SJCRH30 (cell line): ENCODE data around the gene FHIT. TPM values are rescaled to one million over a fixed set of nuclear protein-coding genes. Genes with fewer than 3 reads are reported as not detected.
A peak's percentile ranks its signal among the peaks of the same experiment; 100 is the strongest.
"Not testable (repeated sequence)": the region's sequence is repeated elsewhere in the genome, so short reads cannot be mapped to it uniquely, and the experiment has no call there.

ENCODE experiments used
- DNase-seq, 2 experiments: peaks; one replicate each; pipeline ENCODE4 v3.0.0-alpha.2; 2015 to 2020
- H3K27ac ChIP-seq: fragments of 250-450 bp; sonication (Bioruptor Pico); 2 replicates; pipeline ENCODE4 v1.5.1; 2020; ENCODE audit warnings: mild to moderate bottlenecking, moderate library complexity
- H3K27me3 ChIP-seq: fragments of 250-450 bp; sonication (Bioruptor Pico); 2 replicates; pipeline ENCODE4 v1.5.1; 2020; ENCODE audit warnings: mild to moderate bottlenecking, moderate library complexity
- H3K36me3 ChIP-seq: fragments of 250-450 bp; sonication (Bioruptor Pico); 2 replicates; pipeline ENCODE4 v1.5.1; 2020; ENCODE audit warnings: mild to moderate bottlenecking, moderate library complexity
- H3K4me1 ChIP-seq: fragments of 250-450 bp; sonication (Bioruptor Pico); 2 replicates; pipeline ENCODE4 v1.5.1; 2020; ENCODE audit warnings: mild to moderate bottlenecking, moderate library complexity
- H3K4me3 ChIP-seq: fragments of 250-450 bp; sonication (Bioruptor Pico); 2 replicates; pipeline ENCODE4 v1.5.1; 2020; ENCODE audit warnings: mild to moderate bottlenecking, moderate library complexity
- H3K9me3 ChIP-seq: fragments of 250-450 bp; sonication (Bioruptor Pico); replicated peaks from 2 replicates; pipeline ENCODE4 v1.5.1; 2020; ENCODE audit warnings: mild to moderate bottlenecking, moderate library complexity
- total RNA-seq: library from RNA; depleted of rRNA; stranded (reverse); fragments of >200 nt; shearing (Covaris generic); gene quantifications from 2 replicates; pipeline ENCODE4 v1.2.3, GENCODE V29; 2014

FHIT gene
- total RNA-seq, 1 experiment from 2014 or later: 2.2 TPM

DNA sequence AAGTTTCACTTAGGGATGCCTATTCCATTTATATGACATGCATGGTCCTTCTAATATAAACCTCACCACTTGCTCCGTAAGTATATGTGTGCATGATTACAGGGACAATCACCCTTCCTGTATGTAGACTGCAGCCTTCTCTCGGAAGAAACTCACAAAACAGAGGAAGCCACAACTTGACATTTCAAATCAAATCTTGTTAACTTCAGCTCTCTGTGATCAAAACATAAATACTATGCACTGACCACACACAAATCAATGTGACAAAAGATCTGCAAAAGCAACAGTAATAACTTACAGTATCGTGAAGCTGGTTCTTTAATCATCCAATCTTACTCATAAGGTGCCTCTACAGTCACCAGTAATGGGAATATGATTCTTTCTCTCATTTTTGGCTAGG, 50.2 kb downstream of the FHIT start:
- no peaks in the 10 kb centered on the region for H3K36me3 ChIP-seq
- H3K9me3 ChIP-seq: no peaks in the 10 kb centered on the region
- no peak for DNase-seq
- H3K27ac ChIP-seq: no peak overlapping the region
- no peaks in the 10 kb centered on the region for H3K4me1 ChIP-seq
- H3K4me3 ChIP-seq: no peak overlapping the region
- H3K27me3 ChIP-seq: no peaks in the 10 kb centered on the region

DNA sequence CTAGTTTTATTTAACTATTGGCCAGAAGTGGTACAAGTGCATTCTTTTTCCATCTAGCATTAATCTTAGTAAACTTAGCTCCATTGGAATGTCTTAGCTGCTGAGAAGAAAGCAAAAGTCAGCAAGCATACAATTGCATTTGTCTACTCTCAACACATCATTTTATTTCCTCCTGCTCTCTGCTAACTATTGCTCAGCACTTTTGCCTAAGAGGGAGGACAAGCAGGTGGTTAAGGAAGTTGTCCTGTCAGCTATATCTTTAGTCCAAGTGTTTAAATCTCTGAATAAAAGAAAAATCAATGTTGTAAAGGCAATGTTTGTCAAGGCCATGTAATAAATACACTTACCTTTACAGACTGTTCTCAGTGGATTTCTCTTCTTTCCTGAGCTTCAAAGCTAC, 51.0 kb downstream of the FHIT start:
- H3K9me3 ChIP-seq: no peaks in the 10 kb centered on the region
- DNase-seq: no peak
- no peaks in the 10 kb centered on the region for H3K4me1 ChIP-seq
- no peak overlapping the region for H3K27ac ChIP-seq
- H3K36me3 ChIP-seq: no peaks in the 10 kb centered on the region
- H3K27me3 ChIP-seq: no peaks in the 10 kb centered on the region
- H3K4me3 ChIP-seq: no peak overlapping the region

- no peak for DNase-seq
- H3K27ac ChIP-seq: no peak overlapping the region
- H3K27me3 ChIP-seq: no peaks in the 10 kb centered on the region
- no peaks in the 10 kb centered on the region for H3K9me3 ChIP-seq
- H3K36me3 ChIP-seq: no peaks in the 10 kb centered on the region
- no peaks in the 10 kb centered on the region for H3K4me1 ChIP-seq
- H3K4me3 ChIP-seq: no peak overlapping the region
Observed at GRCh38 chr3:61199843-61200242, 51.4 kb downstream of the FHIT start.

DNA sequence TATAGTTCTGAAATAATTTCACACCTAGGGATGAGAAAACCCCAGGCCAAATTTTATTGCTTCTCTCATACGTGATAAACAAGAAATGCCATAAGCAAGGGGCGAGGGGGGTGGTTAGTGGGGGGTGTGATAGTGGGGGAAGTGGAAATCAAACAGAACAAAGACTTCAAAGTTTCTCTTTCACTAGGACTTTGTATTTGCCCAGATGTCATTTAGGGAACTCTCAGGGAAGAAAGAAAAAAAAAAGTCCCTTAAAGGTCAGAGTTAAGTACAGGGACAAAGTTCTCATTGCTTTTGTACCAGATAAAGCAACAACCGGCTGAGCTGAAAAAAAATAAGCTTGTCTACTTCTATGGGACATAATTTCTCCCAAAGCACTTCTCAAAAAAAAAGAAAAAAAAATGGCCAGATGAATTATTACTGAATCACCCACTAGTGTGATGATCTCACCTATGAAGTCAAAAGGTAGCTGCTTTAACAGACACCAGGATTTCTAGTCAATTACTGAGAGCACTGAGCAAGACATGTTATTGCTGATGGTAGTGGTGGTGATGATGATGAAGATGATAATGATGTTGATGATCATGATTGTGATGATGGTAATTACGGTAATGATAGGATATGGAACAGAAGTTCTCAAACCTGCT, 56.2 kb downstream of the FHIT start:
- Histone ChIP-seq H3K27me3 (no peaks in the 10 kb centered on the region), H3K4me1 (no peaks in the 10 kb centered on the region), H3K36me3 (no peaks in the 10 kb centered on the region), H3K9me3 (no peaks in the 10 kb centered on the region), H3K27ac (no peak overlapping the region), H3K4me3 (no peak overlapping the region)
- no peak for DNase-seq

GRCh38 chr3:61192222-61192621, 59.0 kb downstream of the FHIT start:
- Histone ChIP-seq H3K27ac (no peak overlapping the region), H3K36me3 (no peaks in the 10 kb centered on the region), H3K4me1 (no peaks in the 10 kb centered on the region), H3K4me3 (no peak overlapping the region), H3K27me3 (no peaks in the 10 kb centered on the region), H3K9me3 (no peaks in the 10 kb centered on the region)
- DNase-seq: no peak

GRCh38 chr3:61190205-61190604, 61.0 kb downstream of the FHIT start:
- DNase-seq, H3K9me3 ChIP-seq: not testable (repeated sequence)

DNA sequence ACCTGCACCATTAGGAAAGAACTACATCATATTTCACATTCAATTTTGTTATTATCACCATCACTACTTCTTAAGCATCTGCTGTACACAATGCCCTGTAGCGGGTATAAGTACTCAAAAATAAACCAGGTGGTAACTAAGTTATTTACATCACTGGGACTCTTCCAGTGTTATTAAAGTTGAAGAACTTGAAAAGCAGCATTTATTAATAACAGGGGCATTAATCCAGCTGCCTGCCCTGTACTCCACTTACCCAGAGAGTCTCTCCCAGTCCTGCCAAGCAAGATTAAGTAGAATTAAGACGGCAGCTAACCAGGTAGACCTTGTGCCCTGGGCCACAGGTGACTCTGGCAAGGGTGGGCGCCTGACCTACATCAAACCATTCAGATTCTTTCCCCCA, 65.2 kb downstream of the FHIT start:
- Histone ChIP-seq H3K36me3 (no peaks in the 10 kb centered on the region), H3K4me1 (peaks cover 11% of the 10 kb centered on the region), H3K9me3 (no peaks in the 10 kb centered on the region), H3K27ac (no peak overlapping the region), H3K27me3 (no peaks in the 10 kb centered on the region), H3K4me3 (no peak overlapping the region)
- no peak for DNase-seq

More at GRCh38 chr3:61190205-61190604, 61.0 kb downstream of the FHIT start:
- not testable (repeated sequence) for H3K4me3 ChIP-seq, H3K4me1 ChIP-seq, H3K27ac ChIP-seq, H3K36me3 ChIP-seq, H3K27me3 ChIP-seq

GRCh38 chr3:61184956-61185355, 66.3 kb downstream of the FHIT start:
- Histone ChIP-seq H3K9me3 (no peaks in the 10 kb centered on the region), H3K4me1 (peaks cover 11% of the 10 kb centered on the region), H3K27ac (no peak overlapping the region), H3K36me3 (no peaks in the 10 kb centered on the region), H3K27me3 (no peaks in the 10 kb centered on the region), H3K4me3 (no peak overlapping the region)
- peak; percentile 2 to 12 for DNase-seq

DNA sequence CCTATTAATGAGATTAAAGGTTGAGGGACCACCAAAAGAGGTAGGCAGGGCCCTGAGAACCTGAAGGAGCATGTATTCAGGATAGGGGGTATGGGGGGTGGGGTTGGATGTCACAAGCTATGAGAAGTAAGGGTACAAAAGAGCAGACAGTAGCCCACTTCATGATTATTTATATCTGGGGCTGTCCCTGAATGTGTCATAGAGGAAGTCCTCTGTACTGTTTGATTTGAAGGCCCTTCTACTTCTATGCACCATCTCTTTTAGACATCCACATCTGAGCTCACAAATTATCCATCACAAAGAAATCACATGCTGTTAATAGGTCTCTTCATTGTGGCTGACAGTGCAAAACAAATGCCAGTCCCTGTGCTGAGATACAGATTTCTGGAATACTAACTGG, 68.6 kb downstream of the FHIT start:
- Histone ChIP-seq H3K36me3 (no peaks in the 10 kb centered on the region), H3K4me1 (peaks cover 11% of the 10 kb centered on the region), H3K9me3 (no peaks in the 10 kb centered on the region), H3K27ac (no peak overlapping the region), H3K4me3 (no peak overlapping the region), H3K27me3 (no peaks in the 10 kb centered on the region)
- DNase-seq: no peak

DNA sequence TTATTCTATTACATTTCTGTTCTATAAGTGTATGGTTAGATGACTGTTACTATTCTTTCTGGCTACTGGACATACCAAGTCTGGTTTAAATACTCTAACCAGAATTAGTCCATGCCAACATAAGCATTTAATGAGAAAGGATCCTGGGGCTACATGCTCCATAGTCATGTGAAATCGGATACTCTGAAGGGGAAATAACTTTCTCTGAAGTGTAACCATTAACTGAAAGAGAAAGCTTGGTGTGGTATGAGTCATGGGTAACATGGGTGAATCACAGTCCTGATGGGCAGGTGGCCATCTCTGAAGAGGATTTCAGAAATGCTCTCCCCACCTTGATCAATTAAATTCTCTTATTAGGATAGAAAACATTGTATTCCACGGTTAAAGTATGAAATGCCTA, 69.4 kb downstream of the FHIT start:
- H3K9me3 ChIP-seq: no peaks in the 10 kb centered on the region
- DNase-seq: peak; percentile 13 to 53
- no peak overlapping the region for H3K27ac ChIP-seq
- peaks cover 11% of the 10 kb centered on the region for H3K4me1 ChIP-seq
- no peaks in the 10 kb centered on the region for H3K27me3 ChIP-seq
- no peak overlapping the region for H3K4me3 ChIP-seq
- H3K36me3 ChIP-seq: no peaks in the 10 kb centered on the region

DNA sequence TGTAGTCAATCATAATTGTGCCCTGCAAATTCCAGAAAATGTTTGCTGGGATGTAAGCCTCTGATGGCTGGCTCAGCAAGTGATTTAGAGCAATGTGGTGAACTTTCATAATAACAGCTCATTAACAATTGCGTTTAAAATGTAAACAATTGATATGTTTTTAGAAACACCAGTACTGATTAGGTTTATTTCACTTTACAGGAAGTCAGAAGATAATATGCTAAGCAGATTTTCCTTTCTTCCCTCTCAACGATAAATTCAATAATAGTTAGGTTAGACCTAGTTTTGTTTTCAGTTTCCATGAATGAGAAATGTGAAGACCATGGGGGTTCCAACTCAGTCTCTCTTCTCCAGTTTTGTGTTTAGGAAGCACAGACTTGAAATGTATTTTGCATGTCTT, 71.0 kb downstream of the FHIT start:
- Histone ChIP-seq H3K36me3 (no peaks in the 10 kb centered on the region), H3K4me1 (peaks cover 11% of the 10 kb centered on the region), H3K27ac (no peak overlapping the region), H3K4me3 (no peak overlapping the region), H3K27me3 (no peaks in the 10 kb centered on the region), H3K9me3 (no peaks in the 10 kb centered on the region)
- DNase-seq: no peak

DNA sequence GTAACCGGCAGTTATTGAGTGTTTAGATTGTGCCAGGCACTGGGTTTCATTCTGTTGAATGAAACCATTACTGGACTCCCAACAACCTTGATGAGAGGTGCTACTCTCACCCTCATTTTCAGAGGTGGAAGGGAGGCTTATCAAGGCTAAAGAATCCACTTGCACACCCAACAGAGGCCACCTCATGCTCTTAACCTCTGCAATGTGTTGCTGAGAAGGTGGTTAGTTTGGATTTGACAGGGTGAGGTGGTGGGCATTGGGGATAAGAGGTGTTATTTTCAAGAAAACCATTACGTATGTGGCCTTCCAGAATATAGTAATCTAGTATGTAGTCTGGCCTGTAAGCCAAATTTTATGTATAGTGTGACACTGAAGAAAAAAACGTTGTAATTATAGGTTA, 73.1 kb downstream of the FHIT start:
- H3K36me3 ChIP-seq: no peaks in the 10 kb centered on the region
- no peak overlapping the region for H3K4me3 ChIP-seq
- peaks cover 11% of the 10 kb centered on the region for H3K4me1 ChIP-seq
- DNase-seq: no peak
- H3K27ac ChIP-seq: no peak overlapping the region
- H3K27me3 ChIP-seq: no peaks in the 10 kb centered on the region
- no peaks in the 10 kb centered on the region for H3K9me3 ChIP-seq

DNA sequence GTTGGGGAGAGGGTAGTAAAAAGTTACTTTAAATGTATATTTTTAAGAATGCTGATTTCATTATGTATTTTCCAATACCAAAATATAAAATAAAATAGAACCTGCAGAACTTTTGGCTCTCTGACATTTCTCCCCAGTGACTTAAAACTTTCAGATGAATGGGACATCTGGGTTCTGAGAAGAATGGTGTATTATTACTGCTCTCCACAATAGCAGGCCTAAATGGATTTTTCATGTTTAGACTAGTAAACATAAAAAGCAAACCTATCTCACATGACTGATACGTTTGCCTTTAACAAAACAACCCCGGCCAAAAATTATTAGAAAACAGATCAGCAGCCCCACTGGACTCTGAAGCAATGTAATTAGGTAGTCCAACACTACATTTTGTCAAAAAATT, 73.8 kb downstream of the FHIT start:
- Histone ChIP-seq H3K27me3 (no peaks in the 10 kb centered on the region), H3K4me1 (peaks cover 11% of the 10 kb centered on the region), H3K4me3 (no peak overlapping the region), H3K27ac (no peak overlapping the region), H3K36me3 (no peaks in the 10 kb centered on the region), H3K9me3 (no peaks in the 10 kb centered on the region)
- DNase-seq: no peak

- DNase-seq: peak in 1 of 2 experiments; percentile 1
- H3K4me3 ChIP-seq: no peak overlapping the region
- H3K4me1 ChIP-seq: no peaks in the 10 kb centered on the region
- no peaks in the 10 kb centered on the region for H3K36me3 ChIP-seq
- no peaks in the 10 kb centered on the region for H3K27me3 ChIP-seq
- no peaks in the 10 kb centered on the region for H3K9me3 ChIP-seq
- H3K27ac ChIP-seq: no peak overlapping the region
Observed at GRCh38 chr3:61173676-61174075, 77.6 kb downstream of the FHIT start.

DNA sequence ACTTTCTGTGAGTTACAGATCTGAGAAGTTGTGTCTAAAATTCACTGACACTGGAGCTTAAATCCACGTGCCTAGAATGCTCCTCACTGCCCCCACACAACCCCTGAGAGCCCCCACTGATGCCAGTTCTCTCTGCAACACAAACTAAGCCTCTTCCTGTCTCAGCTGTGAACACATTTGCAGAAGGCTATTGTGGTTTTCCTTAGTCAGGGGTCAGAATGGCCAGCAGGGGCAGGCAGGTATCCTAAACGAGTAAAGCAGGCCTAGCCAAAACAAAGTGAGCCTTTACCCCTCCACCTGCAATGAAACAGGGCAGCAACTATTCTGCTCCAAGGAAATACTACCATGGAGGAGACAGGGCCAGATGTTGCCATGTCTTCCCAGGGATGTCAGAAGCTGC, 78.6 kb downstream of the FHIT start:
- Histone ChIP-seq H3K27ac (no peak overlapping the region), H3K4me3 (no peak overlapping the region), H3K27me3 (no peaks in the 10 kb centered on the region), H3K36me3 (no peaks in the 10 kb centered on the region), H3K4me1 (no peaks in the 10 kb centered on the region), H3K9me3 (no peaks in the 10 kb centered on the region)
- peak in 1 of 2 experiments; percentile 3 for DNase-seq

DNA sequence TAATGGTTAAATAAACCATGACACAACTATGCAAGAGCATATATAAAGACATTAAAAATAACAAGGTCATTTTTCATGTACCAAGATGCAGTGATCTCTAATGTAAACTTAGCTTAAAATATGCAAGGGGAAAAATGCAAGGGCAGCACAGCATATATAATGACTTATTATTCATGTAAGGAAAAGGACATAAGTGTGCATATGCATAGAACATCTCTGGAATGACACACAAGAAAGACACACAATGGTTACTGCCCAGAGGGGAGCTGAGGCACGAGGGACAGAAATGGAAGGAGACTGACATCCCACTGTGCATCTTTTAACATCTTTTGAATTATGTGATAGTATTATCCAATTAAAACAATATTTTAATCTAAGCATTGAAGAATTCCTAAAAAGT, 79.0 kb downstream of the FHIT start:
- Histone ChIP-seq H3K4me3 (no peak overlapping the region), H3K4me1 (no peaks in the 10 kb centered on the region), H3K36me3 (no peaks in the 10 kb centered on the region), H3K27ac (no peak overlapping the region), H3K9me3 (no peaks in the 10 kb centered on the region), H3K27me3 (no peaks in the 10 kb centered on the region)
- DNase-seq: no peak
